GM12878 (cell line): Measurements from ENCODE around the gene UBE2L5. TPM values are rescaled to one million over a fixed set of nuclear protein-coding genes. Genes with fewer than 3 reads are reported as not detected.
A peak's percentile ranks its signal among the peaks of the same experiment; 100 is the strongest.

Experiments
- CBFB ChIP-seq: IDR thresholded peaks from 2 replicates; pipeline ENCODE4 v1.6.1; 2016; ENCODE audit warnings: antibody characterized with exemption, low read depth
- E4F1 ChIP-seq: fragments of 450-650 bp; IDR thresholded peaks from 2 replicates; pipeline ENCODE4 v1.6.1; 2018; ENCODE audit warnings: borderline replicate concordance, mild to moderate bottlenecking; ENCODE audit not compliant: partially characterized antibody
- ETV6 ChIP-seq, 2 experiments: fragments of 450-650 bp in 1 of 2; IDR thresholded peaks in 1 of 2; conservative IDR thresholded peaks in 1 of 2; 2 replicates each; pipeline ENCODE4 v1.6.1; 2014; ENCODE audit warnings: antibody characterized with exemption in 1 of 2, borderline replicate concordance in 1 of 2, low read depth in 1 of 2, mild to moderate bottlenecking in 1 of 2, moderate library complexity in 1 of 2
- GATAD2B ChIP-seq: fragments of 450-650 bp; conservative IDR thresholded peaks from 2 replicates; pipeline ENCODE4 v1.6.1; 2017; ENCODE audit warnings: low read depth, mild to moderate bottlenecking, moderate library complexity
- HDAC6 ChIP-seq: fragments of 200-600 bp; sonication (generic); IDR thresholded peaks from one replicate; pipeline ENCODE4 v1.8.0; 2017; ENCODE audit warnings: antibody characterized with exemption; ENCODE audit not compliant: unreplicated experiment
- IKZF1 ChIP-seq: fragments of 450-650 bp; conservative IDR thresholded peaks from 2 replicates; pipeline ENCODE4 v1.6.1; 2017; ENCODE audit warnings: antibody characterized with exemption, mild to moderate bottlenecking
- IKZF2 ChIP-seq, 2 experiments: fragments of 450-650 bp; IDR thresholded peaks; 2 replicates each; pipeline ENCODE4 v1.6.1; 2017; ENCODE audit warnings: mild to moderate bottlenecking in 2 of 2, moderate library complexity in 2 of 2
- JUND ChIP-seq: IDR thresholded peaks from 2 replicates; pipeline ENCODE4 v1.6.1; 2012; ENCODE audit warnings: low read depth, mild to moderate bottlenecking, low read length, improper control_type of control experiment, moderate library complexity
- LARP7 ChIP-seq: fragments of 450-650 bp; IDR thresholded peaks from 2 replicates; pipeline ENCODE4 v1.6.1; 2017; ENCODE audit warnings: mild to moderate bottlenecking
- MEF2B ChIP-seq: fragments of 450-650 bp; IDR thresholded peaks from 2 replicates; pipeline ENCODE4 v1.6.1; 2018; ENCODE audit warnings: mild to moderate bottlenecking, moderate library complexity; ENCODE audit not compliant: partially characterized antibody, poor library complexity, severe bottlenecking
- MTA3 ChIP-seq: IDR thresholded peaks from 2 replicates; pipeline ENCODE4 v1.6.1; 2012; ENCODE audit warnings: low read length, inconsistent platforms, borderline replicate concordance
- NFYB ChIP-seq: IDR thresholded peaks from 2 replicates; pipeline ENCODE4 v1.6.1; 2011; ENCODE audit warnings: low read depth, mild to moderate bottlenecking, low read length, improper control_type of control experiment, moderate library complexity; ENCODE audit not compliant: insufficient read depth
- PML ChIP-seq: IDR thresholded peaks from 2 replicates; pipeline ENCODE4 v1.6.1; 2012; ENCODE audit warnings: low read length, inconsistent platforms
- POLR2AphosphoS2 ChIP-seq: IDR thresholded peaks from 2 replicates; pipeline ENCODE4 v1.6.1; 2011; ENCODE audit warnings: low read depth, mild to moderate bottlenecking, low read length, improper control_type of control experiment, moderate library complexity
- RELA ChIP-seq: fragments of 450-650 bp; IDR thresholded peaks from 2 replicates; pipeline ENCODE4 v1.8.0; 2014; ENCODE audit warnings: borderline replicate concordance; ENCODE audit not compliant: partially characterized antibody
- SIN3A ChIP-seq: IDR thresholded peaks from 2 replicates; pipeline ENCODE4 v1.6.1; 2012; ENCODE audit warnings: low read depth, low read length, improper control_type of control experiment
- USF1 ChIP-seq: IDR thresholded peaks from 2 replicates; pipeline ENCODE4 v1.6.1; 2011; ENCODE audit warnings: borderline replicate concordance, low read depth, mild to moderate bottlenecking, moderate library complexity, mixed read lengths, low read length; ENCODE audit not compliant: insufficient read depth; ENCODE audit errors: extremely low read length
- ZNF207 ChIP-seq: fragments of 450-650 bp; IDR thresholded peaks from 2 replicates; pipeline ENCODE4 v1.6.1; 2014; ENCODE audit warnings: antibody characterized with exemption, mild to moderate bottlenecking, borderline replicate concordance
- ZNF217 ChIP-seq: fragments of 450-650 bp; IDR thresholded peaks from 2 replicates; pipeline ENCODE4 v1.6.1; 2017; ENCODE audit warnings: antibody characterized with exemption, mild to moderate bottlenecking
- ZNF622 ChIP-seq: fragments of 450-650 bp; IDR thresholded peaks from 2 replicates; pipeline ENCODE4 v1.6.1; 2017; ENCODE audit warnings: mild to moderate bottlenecking, inconsistent platforms
- ZNF687 ChIP-seq: fragments of 450-650 bp; IDR thresholded peaks from 2 replicates; pipeline ENCODE4 v1.6.1; 2017; ENCODE audit warnings: mild to moderate bottlenecking, moderate library complexity
- polyA plus RNA-seq, 11 experiments: library from polyadenylated mRNA; depleted of rRNA in 4 of 11; unstranded in 6 of 11; stranded (reverse) in 5 of 11; fragments of >200 nt; fragmentation: Nextera tagmentation in 4 of 11; fragmentation: Illumina TruSeq in 1 of 11; extraction: Ambion mirVana in 4 of 11; extraction: Trizol in 1 of 11; gene quantifications; 1 replicate in 1 of 11; 2 replicates in 10 of 11; pipeline versions ENCODE4 v1.2.1 to v1.2.3, GENCODE V29; 2011 to 2016; ENCODE audit warnings: inconsistent platforms in 2 of 11, missing spikeins in 2 of 11, low read depth in 1 of 11
- total RNA-seq, 4 experiments: library from RNA; depleted of rRNA in 3 of 4; stranded (reverse); fragments of >200 nt in 3 of 4; fragmentation: Illumina TruSeq in 1 of 4; extraction: Trizol in 1 of 4; gene quantifications; 2 replicates each; pipeline versions ENCODE4 v1.2.1 to v1.2.3, GENCODE V29; 2013 to 2021
- TF ChIP-seq, protein P1 (sequence below): fragments of 450-650 bp; IDR thresholded peaks from 2 replicates; pipeline ENCODE4 v1.6.1; 2017; ENCODE audit warnings: mild to moderate bottlenecking, low read depth, inconsistent platforms; ENCODE audit not compliant: poor library complexity, severe bottlenecking

The UBE2L5 gene
- total and polyA plus RNA-seq, 10 of the 15 experiments (the other 5 are each of a cell fraction or from before 2014, with no cell fraction given), result 0.03 to 1.1 (median 0.19) TPM; not detected in 2

DNA sequence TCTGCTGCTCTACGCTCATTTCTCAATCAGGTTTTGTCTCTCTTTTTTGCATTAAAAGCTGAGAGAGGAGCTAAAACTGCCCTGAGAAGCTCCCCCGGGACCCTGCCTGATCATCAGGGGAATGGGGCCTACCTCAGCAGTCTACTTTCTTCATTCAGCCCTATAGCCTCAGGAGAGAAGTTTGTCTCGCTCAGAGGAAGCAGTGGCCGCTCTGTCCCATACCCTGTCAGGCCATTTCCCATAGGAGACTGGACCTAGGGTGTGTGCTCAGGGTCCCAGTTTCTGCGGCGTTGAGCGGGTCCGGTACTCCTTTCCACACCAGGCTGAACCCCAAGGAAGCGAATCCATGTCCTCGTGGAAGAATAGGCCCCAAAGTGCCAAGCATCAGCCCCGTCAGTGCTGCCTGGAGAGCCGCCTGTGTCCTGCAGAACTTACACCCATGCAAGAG lies 21.7 kb downstream of the UBE2L5 start (continued):
- TF ChIP-seq ZNF687 (peak; percentile 64), HDAC6 (no peak), IKZF2 (IDR thresholded peaks at IDR 0.05) (0 out of 4 replicates have a peak, but pooled peaks of 1 of the 2 experiments have one; percentile 29), LARP7 (peak; percentile 61; the same call in 1 of the 2 replicates), MTA3 (no peak), RELA (no peak), SIN3A (no peak), ZNF207 (no peak), CBFB (no peak), USF1 (no peak), ZNF622 (no peak), ETV6 (conservative IDR thresholded peaks at IDR 0.05 in 1 of 2, IDR thresholded peaks at IDR 0.05 in 1 of 2; ENCODE audit: borderline replicate concordance in 1 of 2, low read depth in 1 of 2) (no peak), POLR2AphosphoS2 (no peak), MEF2B (peak; percentile 99), NFYB (no peak), GATAD2B (peak; percentile 83), PML (no peak), IKZF1 (peak; percentile 54), JUND (no peak), E4F1 (no peak), ZNF217 (no peak)
- TF ChIP-seq, protein P1, sequence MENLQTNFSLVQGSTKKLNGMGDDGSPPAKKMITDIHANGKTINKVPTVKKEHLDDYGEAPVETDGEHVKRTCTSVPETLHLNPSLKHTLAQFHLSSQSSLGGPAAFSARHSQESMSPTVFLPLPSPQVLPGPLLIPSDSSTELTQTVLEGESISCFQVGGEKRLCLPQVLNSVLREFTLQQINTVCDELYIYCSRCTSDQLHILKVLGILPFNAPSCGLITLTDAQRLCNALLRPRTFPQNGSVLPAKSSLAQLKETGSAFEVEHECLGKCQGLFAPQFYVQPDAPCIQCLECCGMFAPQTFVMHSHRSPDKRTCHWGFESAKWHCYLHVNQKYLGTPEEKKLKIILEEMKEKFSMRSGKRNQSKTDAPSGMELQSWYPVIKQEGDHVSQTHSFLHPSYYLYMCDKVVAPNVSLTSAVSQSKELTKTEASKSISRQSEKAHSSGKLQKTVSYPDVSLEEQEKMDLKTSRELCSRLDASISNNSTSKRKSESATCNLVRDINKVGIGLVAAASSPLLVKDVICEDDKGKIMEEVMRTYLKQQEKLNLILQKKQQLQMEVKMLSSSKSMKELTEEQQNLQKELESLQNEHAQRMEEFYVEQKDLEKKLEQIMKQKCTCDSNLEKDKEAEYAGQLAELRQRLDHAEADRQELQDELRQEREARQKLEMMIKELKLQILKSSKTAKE, result no peak
